HG02588 (cell line): ENCODE measurements around the gene FMN2.

Experiments used
- ATAC-seq: cut with Tn5 transposase; IDR thresholded peaks from one replicate; pipeline ENCODE4 v1.9.1; 2021; ENCODE audit warnings: mild to moderate bottlenecking, moderate library complexity; ENCODE audit not compliant: unreplicated experiment

FMN2 gene

DNA sequence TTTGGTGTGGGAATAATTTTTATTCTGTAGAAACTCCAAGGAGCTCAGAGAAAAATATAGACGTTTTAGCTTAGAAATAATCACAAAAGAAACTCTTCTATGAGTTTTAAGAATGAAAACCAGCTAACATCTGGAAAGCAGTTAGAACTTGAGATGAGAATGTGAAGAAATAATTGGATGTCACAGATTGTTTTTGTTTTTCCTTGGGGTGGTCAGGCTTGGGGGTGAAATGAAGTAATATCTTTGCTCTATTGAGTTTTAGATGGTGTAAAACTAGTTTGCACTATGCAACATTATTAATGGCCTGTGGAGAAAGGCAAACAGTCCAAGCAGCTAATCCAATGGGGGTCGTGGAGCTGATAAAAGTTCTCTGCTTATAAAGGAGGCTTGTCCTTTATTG lies 101.2 kb downstream of the FMN2 start:
- no peak for ATAC-seq

DNA sequence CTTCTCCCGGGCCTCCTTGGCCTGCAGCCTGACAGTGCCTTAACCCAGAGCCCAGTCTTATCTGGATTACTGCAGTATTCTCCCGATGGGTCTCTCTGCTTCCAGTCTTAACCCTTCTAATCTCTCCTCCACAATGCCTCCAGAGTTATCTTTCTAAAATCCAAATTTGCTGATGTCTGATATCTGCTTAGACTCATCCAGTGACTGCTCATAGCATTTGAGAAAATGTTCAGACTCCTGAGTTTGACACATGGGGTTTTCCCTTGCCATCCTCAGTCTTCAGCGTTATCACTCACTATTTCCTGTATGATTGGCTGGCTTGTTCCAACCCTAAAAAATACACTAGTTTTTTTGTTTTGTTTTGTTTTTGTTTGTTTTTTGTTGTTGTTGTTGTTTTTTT lies 102.0 kb downstream of the FMN2 start:
- no peak for ATAC-seq

DNA sequence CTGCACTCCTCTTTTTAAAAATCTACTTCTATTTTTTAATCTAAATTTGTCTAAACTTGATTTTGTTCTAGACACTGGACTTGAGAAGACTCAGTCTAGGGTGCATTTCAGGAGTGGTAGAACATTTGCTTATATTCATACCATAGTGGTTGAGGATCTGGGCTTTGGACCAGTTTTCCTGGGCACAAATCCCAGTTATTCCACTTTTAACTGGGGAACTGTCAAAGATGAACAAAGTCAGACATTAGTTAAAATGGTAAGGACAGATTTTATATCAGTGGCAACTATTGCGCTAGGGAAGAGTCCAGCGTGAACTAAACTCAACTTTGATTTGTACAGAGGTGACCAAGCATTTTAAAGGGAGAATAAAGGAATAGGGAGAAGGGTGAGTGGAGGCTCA lies 102.4 kb downstream of the FMN2 start:
- no peak for ATAC-seq

DNA sequence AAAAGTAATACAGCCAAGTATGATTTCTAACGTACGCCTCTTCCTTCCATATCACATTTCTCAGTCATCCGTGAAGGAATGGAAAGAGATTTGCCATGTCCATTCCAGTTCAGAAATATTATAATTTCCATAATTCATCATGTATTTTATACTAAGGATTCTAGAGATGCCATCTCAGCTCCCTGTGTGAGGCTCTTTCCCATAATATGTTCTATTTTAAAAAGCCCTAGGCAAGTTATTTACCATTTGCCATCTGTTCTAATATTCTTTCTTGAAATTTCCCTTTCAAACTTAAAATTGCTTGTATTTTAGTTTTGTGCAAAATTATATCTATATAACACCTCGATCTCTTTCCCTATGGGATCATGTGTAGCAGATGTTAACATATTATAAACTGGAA lies 106.7 kb downstream of the FMN2 start:
- ATAC-seq = no peak

DNA sequence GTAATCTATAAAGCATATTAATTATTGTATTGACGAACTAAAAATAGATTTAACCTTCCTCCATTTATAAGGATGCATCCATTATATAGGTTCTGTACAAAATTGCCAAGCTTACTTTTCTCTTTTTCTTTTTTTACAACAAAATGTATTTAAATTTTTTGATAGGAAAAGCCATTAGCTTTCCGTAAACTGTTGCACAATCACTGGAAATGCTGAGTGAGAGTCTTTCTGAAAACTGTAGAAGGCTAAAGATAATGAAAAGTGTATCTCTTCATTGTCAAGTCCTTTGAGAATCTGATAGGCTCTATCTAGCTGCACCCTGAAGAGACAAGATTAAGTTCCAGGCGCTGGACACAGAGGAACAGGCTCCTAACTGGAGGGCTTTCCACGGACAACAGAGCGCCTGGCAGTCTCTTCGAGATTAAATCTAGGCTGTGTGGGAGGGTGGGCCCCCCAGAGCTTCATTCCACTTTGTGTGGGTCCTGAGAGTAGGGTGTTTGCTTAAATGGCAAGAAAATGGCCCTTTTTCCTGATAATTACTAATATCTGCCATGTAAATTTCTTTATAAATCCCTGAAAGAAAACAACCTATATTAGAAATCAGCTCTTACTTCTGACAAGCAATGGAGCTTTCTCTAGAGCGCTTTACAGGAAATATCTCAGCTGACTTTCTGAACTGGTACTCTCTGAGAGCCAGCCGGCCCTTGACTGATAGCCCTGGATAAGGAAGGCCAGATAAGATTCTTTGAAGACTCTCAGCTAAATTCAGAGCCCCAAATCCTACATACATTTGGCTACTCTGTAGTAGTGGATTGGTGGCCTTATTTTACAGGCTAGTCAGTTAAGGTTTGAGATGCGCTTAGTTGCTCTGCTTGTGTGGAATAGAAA lies 108.3 kb downstream of the FMN2 start:
- no peak for ATAC-seq

DNA sequence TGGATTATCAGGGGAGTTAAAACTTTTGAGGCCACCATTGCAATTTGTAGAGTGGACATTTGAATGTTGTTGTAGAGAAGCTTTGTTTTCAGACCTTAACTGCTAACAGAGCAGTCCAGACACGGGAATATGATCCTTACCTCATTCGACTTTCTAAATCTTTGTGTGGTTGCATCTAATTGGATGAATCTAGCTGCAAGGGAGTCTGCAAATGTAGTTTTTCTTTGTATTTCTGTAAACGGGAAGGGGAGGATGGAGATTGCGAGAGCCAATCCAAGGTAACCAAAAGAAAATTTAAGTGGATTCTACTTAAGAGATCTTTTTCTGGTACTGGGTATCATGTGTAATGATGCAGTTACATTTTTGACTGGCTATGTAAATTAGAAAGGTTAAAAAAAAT lies 110.2 kb downstream of the FMN2 start:
- no peak for ATAC-seq

DNA sequence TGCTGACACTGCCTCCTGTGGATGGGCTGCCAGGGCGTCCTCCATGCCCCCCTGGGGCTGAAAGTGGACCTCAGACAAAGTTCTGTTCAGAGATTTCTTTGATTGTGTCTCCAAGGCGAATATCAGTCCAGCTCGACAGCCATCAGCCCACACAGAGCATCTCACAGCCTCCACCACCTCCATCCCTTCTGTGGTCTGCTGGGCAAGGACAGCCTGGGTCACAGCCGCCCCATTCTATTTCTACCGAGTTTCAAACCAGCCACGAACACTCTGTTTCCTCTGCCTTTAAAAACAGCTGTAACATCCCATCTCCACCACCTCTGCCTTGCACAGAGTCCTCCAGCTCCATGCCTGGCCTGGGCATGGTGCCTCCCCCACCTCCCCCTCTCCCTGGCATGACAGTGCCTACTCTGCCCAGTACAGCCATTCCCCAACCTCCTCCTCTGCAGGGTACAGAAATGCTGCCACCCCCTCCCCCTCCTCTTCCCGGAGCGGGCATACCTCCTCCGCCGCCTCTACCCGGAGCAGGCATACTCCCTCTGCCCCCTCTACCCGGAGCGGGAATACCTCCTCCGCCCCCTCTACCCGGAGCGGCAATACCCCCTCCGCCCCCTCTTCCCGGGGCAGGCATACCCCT lies 115.5 kb downstream of the FMN2 start:
- no peak for ATAC-seq

DNA sequence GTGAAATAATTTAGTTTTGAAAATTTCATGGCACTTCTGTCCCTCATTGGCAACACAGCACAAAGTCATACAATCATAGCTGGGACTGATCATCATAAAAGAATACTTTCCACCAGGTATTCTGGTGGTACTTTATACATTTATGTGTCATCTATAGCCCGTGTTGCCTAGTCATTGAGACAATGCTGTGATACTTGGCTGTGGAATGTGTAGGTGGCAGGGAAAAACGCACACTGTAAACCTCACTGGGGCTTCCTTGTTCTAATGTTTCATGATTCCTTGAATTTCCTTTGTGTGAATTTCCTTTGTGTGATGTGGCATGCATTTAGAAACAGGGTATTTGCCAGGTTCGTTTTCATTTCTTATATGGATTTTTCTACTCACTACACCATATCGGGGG lies 118.3 kb downstream of the FMN2 start:
- ATAC-seq = no peak

DNA sequence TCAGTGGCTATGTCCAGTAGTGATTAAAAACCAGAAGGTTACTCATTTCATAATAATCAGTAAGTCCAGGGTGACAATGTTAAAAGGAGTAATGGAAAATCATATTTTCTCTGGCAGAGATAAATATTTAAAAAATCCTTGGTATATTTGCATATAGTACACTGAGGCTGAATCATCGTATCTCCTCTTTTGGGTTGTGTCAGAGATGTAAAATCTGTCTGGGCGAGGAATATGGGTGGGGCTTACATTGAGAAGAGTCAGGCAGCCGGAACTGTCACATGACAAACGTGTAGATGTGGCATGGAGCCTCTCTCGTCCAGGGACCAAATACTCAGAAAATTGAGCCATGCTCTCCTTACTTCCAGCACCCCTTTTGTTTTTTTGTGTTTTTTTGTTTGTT lies 120.9 kb downstream of the FMN2 start:
- no peak for ATAC-seq

DNA sequence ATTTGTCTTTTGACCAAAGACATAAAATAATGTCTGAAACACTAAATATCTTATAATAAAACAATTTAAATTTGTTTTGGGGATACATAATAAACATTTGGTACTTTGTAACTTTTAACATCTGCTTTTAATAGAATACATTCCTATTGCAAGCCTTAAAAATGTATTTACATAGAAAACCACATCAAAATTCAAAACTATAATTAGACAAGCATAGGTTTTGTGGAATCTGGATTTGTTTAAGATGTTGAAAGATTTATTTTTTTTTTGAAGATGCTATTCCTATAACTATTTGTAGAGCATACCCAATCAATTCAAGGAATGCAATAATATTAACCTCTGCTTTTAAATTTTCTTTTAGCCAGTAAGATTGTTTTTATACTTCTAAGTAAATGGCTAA lies 125.7 kb downstream of the FMN2 start:
- no peak for ATAC-seq

DNA sequence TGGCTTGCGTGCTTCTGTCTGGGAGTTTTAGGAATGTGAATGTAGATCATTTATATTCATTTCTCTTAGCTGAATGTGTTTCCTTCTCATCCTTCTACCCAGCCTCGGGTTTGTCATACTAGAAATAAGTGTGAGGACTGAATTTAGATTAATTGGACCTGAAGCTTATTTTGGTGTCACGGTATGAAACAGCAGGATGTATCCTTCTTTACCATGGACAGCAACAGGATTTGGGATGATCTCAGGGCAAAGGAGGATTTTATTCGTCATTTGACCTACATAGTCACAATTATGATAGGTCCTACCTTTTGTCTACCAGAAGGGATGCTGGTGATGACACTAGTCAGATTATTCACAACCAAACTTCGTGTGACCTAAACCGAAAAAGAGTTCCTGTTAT lies 127.4 kb downstream of the FMN2 start:
- ATAC-seq = no peak

DNA sequence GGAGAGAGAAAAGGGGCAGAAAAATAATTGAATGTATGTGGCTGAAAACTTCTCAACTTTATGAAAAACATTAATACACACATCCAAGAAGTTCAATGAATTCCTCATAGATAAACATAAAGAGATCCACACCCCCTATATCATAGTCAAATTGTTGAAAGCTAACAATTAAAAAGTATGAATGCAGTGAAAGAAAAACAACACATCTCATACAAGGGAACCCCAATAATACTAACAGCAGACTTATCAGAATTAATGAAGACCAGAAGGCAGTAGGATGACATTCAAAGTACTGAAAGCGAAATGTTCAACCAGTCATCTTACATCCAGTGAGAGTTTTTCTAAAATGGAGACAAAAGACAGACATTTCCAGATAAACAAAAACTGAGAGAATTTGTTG lies 134.4 kb downstream of the FMN2 start:
- ATAC-seq = no peak

DNA sequence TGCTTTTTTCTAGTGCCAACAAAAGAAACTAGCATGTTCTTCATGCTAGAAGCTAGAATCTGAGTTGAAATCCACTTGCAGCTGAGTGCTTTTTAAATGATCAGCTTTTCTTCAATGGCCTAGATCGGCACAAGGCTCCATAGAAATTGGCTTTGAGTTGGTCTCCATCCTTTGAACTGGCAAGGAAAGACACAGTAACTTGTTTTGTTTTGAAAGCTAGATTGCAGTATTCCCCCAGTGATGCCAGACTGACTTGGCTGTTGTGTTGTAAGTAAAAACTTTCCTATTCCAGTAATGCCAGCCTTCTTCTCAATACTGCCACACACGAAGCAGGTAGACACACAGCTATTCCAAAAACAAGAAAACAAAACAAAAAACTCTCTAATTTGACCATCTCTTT lies 139.1 kb downstream of the FMN2 start:
- no peak for ATAC-seq

DNA sequence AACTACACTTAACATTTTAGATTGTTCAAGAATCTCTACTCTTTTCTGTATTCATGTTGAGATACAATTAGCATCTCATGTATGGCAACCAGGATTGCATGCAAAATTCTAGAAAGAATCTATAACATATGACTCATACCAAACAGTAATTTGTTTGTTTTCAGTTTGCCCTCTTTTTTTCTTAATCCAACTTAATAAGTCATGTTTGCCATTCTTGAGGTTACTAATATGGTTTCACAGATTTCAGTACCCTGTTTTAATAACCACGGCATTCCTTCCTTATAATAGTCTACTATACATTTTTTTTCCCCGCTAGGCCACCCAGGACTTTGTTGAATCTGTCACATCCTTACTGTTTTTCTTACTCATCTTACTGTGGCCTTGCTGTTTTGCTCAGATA lies 140.8 kb downstream of the FMN2 start:
- ATAC-seq = no peak

DNA sequence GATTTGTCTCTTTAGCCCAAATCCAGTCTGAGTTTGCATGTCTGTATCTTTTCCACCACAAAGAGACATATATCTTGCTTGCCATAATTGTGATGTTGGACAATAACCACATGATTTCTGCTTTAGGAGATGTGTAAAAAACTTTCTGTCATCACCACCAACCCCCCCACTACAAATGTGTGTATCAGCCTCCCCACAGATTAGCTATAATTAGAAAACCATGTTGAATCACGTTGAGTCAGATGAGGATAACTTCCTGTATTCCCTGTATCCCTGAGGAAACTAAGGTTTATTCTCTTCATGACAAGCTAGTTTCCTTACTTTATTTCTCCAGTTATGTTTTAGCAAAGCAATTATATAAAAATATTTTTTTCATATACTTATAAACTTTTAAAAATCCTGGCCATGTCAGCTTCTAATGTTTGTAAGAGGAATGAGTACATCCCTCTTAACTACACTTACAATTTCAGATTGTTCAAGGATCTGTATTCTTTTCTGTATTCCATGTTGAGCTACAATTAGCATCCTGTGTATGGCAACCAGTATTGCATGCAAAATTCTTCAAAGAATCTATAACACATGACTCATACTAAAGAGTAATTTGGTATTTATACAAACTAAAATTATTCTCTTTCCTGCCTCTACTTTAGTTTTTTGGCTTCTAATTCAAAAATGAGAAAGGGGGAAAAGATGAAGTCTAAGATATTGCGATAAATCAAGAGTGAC lies 143.0 kb downstream of the FMN2 start:
- no peak for ATAC-seq

DNA sequence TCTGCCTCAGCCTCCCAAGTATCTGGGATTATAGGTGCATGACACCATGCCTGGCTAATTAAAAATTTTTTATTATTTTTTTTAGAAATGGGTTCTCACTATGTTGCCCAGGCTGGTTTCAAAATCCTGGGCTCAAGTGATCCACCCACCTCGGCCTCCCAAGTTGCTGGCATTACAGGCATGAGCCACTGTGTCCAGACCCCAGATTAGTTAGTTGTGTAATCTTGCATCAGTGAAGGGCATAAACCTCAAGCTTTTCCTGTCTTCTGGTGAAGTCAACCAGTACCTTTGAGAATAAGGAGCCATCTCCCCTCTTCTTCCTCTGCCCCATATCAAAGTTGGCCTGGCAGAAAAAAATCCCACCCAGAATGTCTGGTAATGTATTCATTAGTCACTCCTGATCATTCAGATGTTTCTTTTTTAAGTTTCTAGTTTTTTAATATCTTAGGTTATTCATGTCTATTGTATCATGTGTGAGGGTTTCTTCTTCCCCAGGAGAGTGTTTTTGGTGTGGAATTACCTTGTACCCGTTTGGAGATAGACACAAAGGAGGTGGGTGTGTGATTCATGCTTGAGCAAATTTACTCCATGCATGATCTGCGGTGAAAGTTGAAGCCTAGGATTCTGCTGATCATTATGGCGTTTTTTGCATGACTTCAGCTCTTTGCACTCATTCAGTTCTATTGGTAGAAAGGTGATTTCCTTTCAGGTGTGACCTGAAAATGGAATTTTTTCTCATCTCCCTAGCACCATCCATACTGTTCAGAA lies 144.0 kb downstream of the FMN2 start:
- ATAC-seq = no peak

DNA sequence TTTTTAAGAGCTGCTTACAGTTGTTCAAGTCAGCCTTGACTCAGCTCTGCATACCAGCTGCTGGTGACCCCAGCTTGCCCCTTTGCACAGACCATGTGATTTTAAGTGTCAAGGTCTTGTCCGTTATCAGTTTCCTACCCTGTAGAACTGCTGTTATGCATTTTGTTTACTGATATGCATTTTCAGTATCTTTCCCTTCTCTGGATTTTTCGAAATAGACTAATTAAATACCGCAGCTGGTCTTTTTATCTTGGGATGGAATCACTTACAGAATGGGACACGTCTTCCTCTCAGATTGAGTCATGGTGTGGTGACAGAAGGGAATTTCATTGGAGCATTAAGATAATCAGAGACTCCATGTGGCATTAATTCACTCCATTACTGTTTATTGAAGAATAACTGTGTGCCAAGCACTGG lies 145.6 kb downstream of the FMN2 start:
- ATAC-seq = no peak

DNA sequence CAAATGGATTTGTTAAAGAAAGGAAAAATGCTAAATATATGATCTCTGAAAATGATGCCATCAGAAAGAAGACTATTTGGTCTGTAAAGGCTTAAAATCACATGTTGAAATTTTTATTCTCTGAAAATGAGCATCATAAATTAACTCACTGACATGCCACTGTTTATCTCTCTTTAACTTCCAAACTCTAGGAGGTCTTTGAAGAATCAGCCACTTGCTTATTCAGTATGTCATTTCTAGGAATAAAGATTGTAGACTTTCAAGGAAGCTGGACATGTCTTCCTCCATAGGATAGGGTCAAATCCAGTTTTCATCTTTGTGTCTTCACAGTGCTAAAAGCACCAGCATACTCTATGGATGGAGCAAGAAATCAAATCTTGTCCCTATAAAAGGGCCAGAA lies 147.6 kb downstream of the FMN2 start:
- ATAC-seq = no peak

DNA sequence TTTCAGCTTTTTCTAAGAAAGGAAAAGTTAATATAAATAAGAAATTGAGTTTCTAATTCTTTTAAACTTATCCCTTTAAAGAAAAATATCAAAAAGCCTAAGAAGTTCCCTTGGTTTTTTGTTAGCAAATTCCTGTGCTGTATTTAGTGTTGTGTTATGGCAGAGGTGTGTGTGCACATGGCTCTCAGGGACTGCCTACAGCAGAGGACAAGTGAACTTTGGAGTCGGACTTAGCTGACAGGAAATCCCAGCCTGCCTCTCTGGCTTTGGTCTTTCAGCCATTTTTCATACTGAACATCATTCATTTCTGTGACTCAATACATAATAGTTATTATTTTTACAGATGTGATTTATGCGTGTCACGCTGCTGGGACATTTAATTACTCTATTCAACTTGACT lies 149.6 kb downstream of the FMN2 start:
- ATAC-seq = no peak

DNA sequence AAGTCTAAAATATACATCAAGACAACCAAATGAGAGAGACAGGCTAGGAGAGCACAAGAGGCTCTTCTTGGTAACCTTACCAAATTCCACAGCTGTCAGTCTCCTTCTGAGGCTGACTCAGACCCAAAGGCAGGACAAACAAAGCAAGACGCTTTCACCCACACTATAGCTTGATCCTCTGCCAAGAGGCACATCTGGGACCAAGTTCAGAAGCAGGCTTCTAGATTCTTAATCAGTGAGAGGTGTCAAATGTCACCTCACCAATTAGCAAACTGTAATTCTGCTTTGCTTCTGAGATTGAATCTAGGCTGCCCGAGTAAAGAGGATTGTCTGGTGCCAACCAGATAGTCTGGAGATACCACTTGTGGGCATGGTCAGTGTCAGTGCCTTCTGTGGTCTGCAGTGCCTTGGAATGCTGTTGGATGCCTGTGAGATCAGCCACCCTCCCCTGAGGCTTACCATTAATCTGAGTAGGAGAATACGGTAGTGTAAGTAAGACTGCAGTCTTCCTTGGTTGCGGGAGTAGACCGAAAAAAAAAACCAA lies 151.0 kb downstream of the FMN2 start:
- no peak for ATAC-seq
